Measurements from ENCODE around the gene RPL6.
A peak's percentile ranks its signal among the peaks of the same experiment; 100 is the strongest.
"Not testable (repeated sequence)": the region's sequence is repeated elsewhere in the genome, so short reads cannot be mapped to it uniquely, and the experiment has no call there.

The RPL6 gene

DNA sequence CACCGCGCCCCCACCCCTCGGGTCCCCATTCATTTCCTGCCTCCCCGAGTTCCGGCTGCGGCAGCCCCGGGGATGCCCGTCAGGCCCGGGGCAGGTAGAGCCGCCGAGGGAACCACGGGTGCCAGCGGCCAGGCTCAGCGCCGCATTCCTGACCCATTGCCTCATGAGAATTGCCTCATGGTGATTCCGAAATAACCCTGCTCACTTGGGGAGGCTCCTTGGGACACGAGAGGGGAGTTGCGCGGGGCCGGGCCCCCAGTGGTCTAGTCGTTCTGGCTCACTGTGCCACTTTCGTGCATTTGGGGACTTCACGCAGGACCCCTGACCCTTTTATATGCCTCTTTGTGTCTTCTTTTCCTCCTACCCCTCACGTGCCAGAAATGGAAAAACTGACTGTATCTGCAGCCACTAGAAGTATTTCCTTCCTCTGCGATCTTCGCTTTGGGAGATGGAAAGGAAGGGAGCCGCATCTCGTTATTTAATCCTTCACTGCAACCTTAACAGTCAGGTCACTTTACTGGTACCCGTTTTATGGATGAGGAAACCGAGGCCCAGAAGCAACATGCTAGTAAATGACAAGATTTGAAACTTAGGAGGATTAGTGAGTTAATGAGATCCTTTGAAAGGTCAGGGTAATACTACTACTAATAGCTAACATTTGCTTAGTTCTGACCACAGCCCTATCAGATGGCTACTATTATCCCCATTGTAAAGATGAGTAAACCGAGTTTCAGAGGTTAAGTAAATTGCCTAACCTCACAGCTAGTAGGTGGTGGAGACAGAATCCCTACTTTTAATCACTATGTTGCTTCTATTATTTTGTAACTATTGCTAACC, 10.1 kb upstream of the RPL6 start:
- Histone ChIP-seq H3K79me1 (ENCODE audit: low read length) (peaks cover 13% of the 10 kb centered on the region), H3K4me1 (ENCODE audit: control insufficient read depth, low read depth, low read length) (no peaks in the 10 kb centered on the region), H3K27ac (ENCODE audit: low read depth, low read length) (peak overlapping the region; percentile 94), H3K79me2 (ENCODE audit: control insufficient read depth, insufficient read depth, low read length) (peaks cover 45% of the 10 kb centered on the region), H3K4ac (ENCODE audit: low read depth, low read length) (peak overlapping the region; percentile 88), H3K9ac (ENCODE audit: low read length) (peak overlapping the region; percentile 73), H2BK5ac (ENCODE audit: low read length) (no peak overlapping the region), H3K4me3 (ENCODE audit: low read length) (peak overlapping the region; percentile 60), H4K8ac (ENCODE audit: low read depth, low read length) (peak overlapping the region; percentile 5), H2BK15ac (replicated peaks; ENCODE audit: low read depth) (no peak overlapping the region), H2AK5ac (ENCODE audit: low read length) (no peak overlapping the region), H3K56ac (ENCODE audit: low read length) (peak overlapping the region; percentile 97), H3K4me2 (ENCODE audit: low read length) (peak overlapping the region; percentile 52), H3K23ac (ENCODE audit: low read length) (peak overlapping the region; percentile 20), H3K27me3 (ENCODE audit: insufficient read depth, low read length, poor library complexity) (no peaks in the 10 kb centered on the region), H3K36me3 (ENCODE audit: control insufficient read depth, insufficient read depth, low read length) (no peaks in the 10 kb centered on the region), H3K18ac (ENCODE audit: low read length) (peak overlapping the region; percentile 98), H2BK120ac (ENCODE audit: low read depth, low read length) (no peak overlapping the region), H4K5ac (ENCODE audit: low read length) (no peak overlapping the region)
- WGBS (ENCODE audit: extremely low coverage, insufficient coverage, low lambda C conversion rate) = no CpG with 5 or more reads among the region's 31 CpGs
- peak; percentile 92 for DNase-seq

DNA sequence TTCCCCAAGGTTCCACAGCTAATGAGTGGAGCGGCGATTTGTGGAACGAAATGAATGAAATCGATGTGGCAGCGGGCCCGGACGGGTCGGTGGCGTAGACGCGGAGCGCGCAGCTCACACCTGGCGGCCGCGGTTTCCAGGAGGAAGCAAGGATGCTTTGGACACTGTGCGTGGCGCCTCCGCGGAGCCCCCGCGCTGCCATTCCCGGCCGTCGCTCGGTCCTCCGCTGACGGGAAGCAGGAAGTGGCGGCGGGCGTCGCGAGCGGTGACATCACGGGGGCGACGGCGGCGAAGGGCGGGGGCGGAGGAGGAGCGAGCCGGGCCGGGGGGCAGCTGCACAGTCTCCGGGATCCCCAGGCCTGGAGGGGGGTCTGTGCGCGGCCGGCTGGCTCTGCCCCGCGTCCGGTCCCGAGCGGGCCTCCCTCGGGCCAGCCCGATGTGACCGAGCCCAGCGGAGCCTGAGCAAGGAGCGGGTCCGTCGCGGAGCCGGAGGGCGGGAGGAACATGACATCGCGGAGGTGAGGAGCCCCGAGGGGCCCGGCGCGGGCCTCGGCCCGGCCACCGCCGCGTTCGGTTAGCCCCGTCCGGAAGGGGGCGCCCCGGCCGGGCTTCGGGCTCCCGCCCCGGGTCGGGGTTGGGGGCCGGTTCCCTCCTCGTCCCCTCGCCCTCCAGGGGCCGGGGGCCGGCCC, 9.3 kb upstream of the RPL6 start, which contains the start of gene PTPN11:
Gene PTPN11 (plus strand): TSS at position 340 of the 689 bp plus-strand sequence. CDS start 165 bp downstream, at position 505.
- Histone ChIP-seq H2BK120ac (ENCODE audit: low read depth, low read length) (peak within 1 kb of the TSS; percentile 89), H3K79me1 (ENCODE audit: low read length) (peaks cover 11% of the 10 kb centered on the region), H2BK15ac (replicated peaks; ENCODE audit: low read depth) (no peak within 1 kb of the TSS), H2AK5ac (ENCODE audit: low read length) (no peak within 1 kb of the TSS), H3K23ac (ENCODE audit: low read length) (peak within 1 kb of the TSS; percentile 99), H4K5ac (ENCODE audit: low read length) (no peak within 1 kb of the TSS), H3K27me3 (ENCODE audit: insufficient read depth, low read length, poor library complexity) (no peaks in the 10 kb centered on the region), H3K4ac (ENCODE audit: low read depth, low read length) (peak within 1 kb of the TSS; percentile 88), H3K56ac (ENCODE audit: low read length) (peak within 1 kb of the TSS; percentile 99), H2BK5ac (ENCODE audit: low read length) (peak within 1 kb of the TSS; percentile 89), H3K18ac (ENCODE audit: low read length) (peak within 1 kb of the TSS; percentile 98), H3K4me1 (ENCODE audit: control insufficient read depth, low read depth, low read length) (no peaks in the 10 kb centered on the region), H3K9ac (ENCODE audit: low read length) (peak within 1 kb of the TSS; percentile 97), H3K79me2 (ENCODE audit: control insufficient read depth, insufficient read depth, low read length) (peaks cover 37% of the 10 kb centered on the region), H3K27ac (ENCODE audit: low read depth, low read length) (peak within 1 kb of the TSS; percentile 94), H3K4me2 (ENCODE audit: low read length) (peak within 1 kb of the TSS; percentile 62), H3K4me3 (ENCODE audit: low read length) (peak within 1 kb of the TSS; percentile 96), H4K8ac (ENCODE audit: low read depth, low read length) (peak within 1 kb of the TSS; percentile 5), H3K36me3 (ENCODE audit: control insufficient read depth, insufficient read depth, low read length) (no peaks in the 10 kb centered on the region)
- peak; percentile 91 for DNase-seq
- WGBS (ENCODE audit: extremely low coverage, insufficient coverage, low lambda C conversion rate) = no CpG with 5 or more reads among the region's 89 CpGs

DNA sequence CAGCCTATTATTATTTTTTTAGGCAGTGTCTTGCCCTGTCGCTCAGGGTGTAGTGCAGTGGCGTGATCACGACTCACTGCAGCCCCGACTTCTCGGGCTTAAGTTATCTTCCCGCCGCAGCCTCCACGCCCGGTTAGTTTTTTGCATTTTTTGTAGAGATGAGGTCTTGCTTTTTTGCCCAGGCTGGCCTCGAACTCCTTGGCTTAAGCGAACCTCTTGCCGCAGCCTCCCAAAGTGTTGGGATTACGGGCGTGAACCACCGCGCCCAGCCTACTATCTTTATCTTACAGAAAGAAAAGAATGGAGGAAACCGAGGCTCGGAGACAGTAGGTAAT, 8.8 kb upstream of the RPL6 start:
- no peak overlapping the region for H4K8ac ChIP-seq (ENCODE audit: low read depth, low read length)
- no peak overlapping the region for H3K4ac ChIP-seq (ENCODE audit: low read depth, low read length)
- H2BK120ac ChIP-seq (ENCODE audit: low read depth, low read length) = no peak overlapping the region
- H3K4me2 ChIP-seq (ENCODE audit: low read length) = peak overlapping the region; percentile 62
- H3K56ac ChIP-seq (ENCODE audit: low read length) = peak overlapping the region; percentile 99
- no peaks in the 10 kb centered on the region for H3K27me3 ChIP-seq (ENCODE audit: insufficient read depth, low read length, poor library complexity)
- peaks cover 36% of the 10 kb centered on the region for H3K79me2 ChIP-seq (ENCODE audit: control insufficient read depth, insufficient read depth, low read length)
- no CpG with 5 or more reads among the region's 18 CpGs for WGBS (ENCODE audit: extremely low coverage, insufficient coverage, low lambda C conversion rate)
- peaks cover 11% of the 10 kb centered on the region for H3K79me1 ChIP-seq (ENCODE audit: low read length)
- no peaks in the 10 kb centered on the region for H3K4me1 ChIP-seq (ENCODE audit: control insufficient read depth, low read depth, low read length)
- H3K4me3 ChIP-seq (ENCODE audit: low read length) = peak overlapping the region; percentile 96
- no peak overlapping the region for H2BK15ac ChIP-seq (replicated peaks; ENCODE audit: low read depth)
- H4K5ac ChIP-seq (ENCODE audit: low read length) = no peak overlapping the region
- peak overlapping the region; percentile 24 for H3K18ac ChIP-seq (ENCODE audit: low read length)
- no peak overlapping the region for H3K23ac ChIP-seq (ENCODE audit: low read length)
- DNase-seq = no peak
- no peaks in the 10 kb centered on the region for H3K36me3 ChIP-seq (ENCODE audit: control insufficient read depth, insufficient read depth, low read length)
- H2BK5ac ChIP-seq (ENCODE audit: low read length) = no peak overlapping the region
- H3K27ac ChIP-seq (ENCODE audit: low read depth, low read length) = peak overlapping the region; percentile 79
- peak overlapping the region; percentile 97 for H3K9ac ChIP-seq (ENCODE audit: low read length)
- no peak overlapping the region for H2AK5ac ChIP-seq (ENCODE audit: low read length)

DNA sequence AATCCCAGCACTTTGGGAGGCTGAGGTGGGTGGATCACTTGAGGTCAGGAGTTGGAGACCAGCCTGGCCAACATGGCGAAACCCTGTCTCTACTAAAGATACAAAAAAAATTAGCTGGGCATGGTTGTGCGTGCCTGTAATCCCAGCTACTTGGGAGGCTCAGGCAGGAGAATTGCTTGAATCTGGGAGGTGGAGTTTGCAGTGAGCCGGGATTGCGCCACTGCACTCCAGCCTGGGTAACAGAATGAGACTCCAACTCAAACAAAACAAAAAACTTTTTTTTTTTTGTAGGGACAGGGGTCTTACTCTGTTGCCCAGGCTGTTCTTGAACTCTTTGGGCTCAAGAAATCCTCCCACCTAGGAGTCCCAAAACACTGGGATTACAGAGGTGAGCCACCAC, 6.1 kb upstream of the RPL6 start:
- not testable (repeated sequence) for H3K27me3 ChIP-seq (ENCODE audit: insufficient read depth, low read length, poor library complexity); H2BK120ac ChIP-seq (ENCODE audit: low read depth, low read length); H3K4me3 ChIP-seq (ENCODE audit: low read length); H3K9ac ChIP-seq (ENCODE audit: low read length); H3K4me2 ChIP-seq (ENCODE audit: low read length); H2BK15ac ChIP-seq (replicated peaks; ENCODE audit: low read depth); H2BK5ac ChIP-seq (ENCODE audit: low read length); H3K56ac ChIP-seq (ENCODE audit: low read length); H3K18ac ChIP-seq (ENCODE audit: low read length); H3K27ac ChIP-seq (ENCODE audit: low read depth, low read length); DNase-seq; H4K5ac ChIP-seq (ENCODE audit: low read length); H3K36me3 ChIP-seq (ENCODE audit: control insufficient read depth, insufficient read depth, low read length); H3K23ac ChIP-seq (ENCODE audit: low read length); H3K79me1 ChIP-seq (ENCODE audit: low read length); H3K4me1 ChIP-seq (ENCODE audit: control insufficient read depth, low read depth, low read length); H4K8ac ChIP-seq (ENCODE audit: low read depth, low read length); H3K4ac ChIP-seq (ENCODE audit: low read depth, low read length); H2AK5ac ChIP-seq (ENCODE audit: low read length)
- WGBS (ENCODE audit: extremely low coverage, insufficient coverage, low lambda C conversion rate) = no CpG with 5 or more reads among the region's 4 CpGs
- peaks cover 13% of the 10 kb centered on the region for H3K79me2 ChIP-seq (ENCODE audit: control insufficient read depth, insufficient read depth, low read length)

DNA sequence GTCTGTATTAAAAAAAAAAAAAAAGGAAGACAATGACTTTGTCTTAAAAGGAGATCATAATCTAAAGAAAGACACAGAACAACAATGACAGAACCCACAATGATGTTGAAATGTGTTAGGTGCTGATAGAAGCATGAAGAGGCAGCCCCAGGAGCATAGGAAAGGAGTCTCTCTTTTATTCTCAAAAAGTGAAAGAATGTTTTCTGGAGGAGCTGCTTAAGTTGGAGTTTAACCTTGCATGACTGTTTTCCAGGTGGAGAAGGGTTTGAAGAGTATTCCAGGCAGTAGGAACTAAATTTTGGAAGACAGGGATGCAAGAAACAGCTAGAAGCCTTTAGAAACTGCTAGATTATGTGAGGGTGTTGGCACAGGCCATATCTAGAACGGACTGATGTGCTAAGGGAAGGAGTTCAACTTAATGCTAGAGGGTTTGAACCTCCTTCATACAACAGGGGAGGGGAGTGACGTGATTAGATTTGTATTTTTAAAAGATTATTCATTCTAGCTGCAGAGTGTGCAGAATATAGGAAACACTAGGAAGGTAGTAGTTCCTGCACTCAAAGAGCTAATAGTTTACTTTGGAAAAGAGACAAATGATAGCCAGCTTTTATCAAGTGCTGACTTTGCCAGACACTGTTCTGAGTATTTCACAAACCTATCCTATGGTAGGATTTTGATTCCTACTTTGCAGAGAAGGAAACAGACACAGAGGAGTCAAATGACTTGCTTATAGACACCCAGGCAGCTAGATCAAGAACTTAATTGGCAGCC, 4.6 kb upstream of the RPL6 start:
- Histone ChIP-seq H3K18ac (ENCODE audit: low read length) (no peak overlapping the region), H3K23ac (ENCODE audit: low read length) (no peak overlapping the region), H3K36me3 (ENCODE audit: control insufficient read depth, insufficient read depth, low read length) (no peaks in the 10 kb centered on the region), H2BK120ac (ENCODE audit: low read depth, low read length) (no peak overlapping the region), H2BK5ac (ENCODE audit: low read length) (no peak overlapping the region), H3K4me3 (ENCODE audit: low read length) (no peak overlapping the region), H3K9ac (ENCODE audit: low read length) (no peak overlapping the region), H4K5ac (ENCODE audit: low read length) (no peak overlapping the region), H3K79me2 (ENCODE audit: control insufficient read depth, insufficient read depth, low read length) (peaks cover 2% of the 10 kb centered on the region), H3K27me3 (ENCODE audit: insufficient read depth, low read length, poor library complexity) (no peaks in the 10 kb centered on the region), H3K27ac (ENCODE audit: low read depth, low read length) (no peak overlapping the region), H4K8ac (ENCODE audit: low read depth, low read length) (no peak overlapping the region), H2BK15ac (replicated peaks; ENCODE audit: low read depth) (no peak overlapping the region), H3K4ac (ENCODE audit: low read depth, low read length) (no peak overlapping the region), H3K4me2 (ENCODE audit: low read length) (no peak overlapping the region), H3K79me1 (ENCODE audit: low read length) (no peaks in the 10 kb centered on the region), H3K4me1 (ENCODE audit: control insufficient read depth, low read depth, low read length) (no peaks in the 10 kb centered on the region), H2AK5ac (ENCODE audit: low read length) (no peak overlapping the region), H3K56ac (ENCODE audit: low read length) (no peak overlapping the region)
- no peak for DNase-seq
- WGBS (ENCODE audit: extremely low coverage, insufficient coverage, low lambda C conversion rate) = no CpG with 5 or more reads among the region's 2 CpGs
